NCI-H510A (cell line): ENCODE data around the gene SELL.
"Not testable (repeated sequence)": the region's sequence is repeated elsewhere in the genome, so short reads cannot be mapped to it uniquely, and the experiment has no call there.

Source experiments
- DNase-seq: peaks from one replicate; lab custom pipeline; 2025; lab: John Stamatoyannopoulos, UW

Gene SELL

GRCh38 chr1:169704797-169705196, 6.6 kb downstream of the SELL start:
- no peak for DNase-seq

- no peak for DNase-seq
Measured at GRCh38 chr1:169701261-169702005, 10.0 kb downstream of the SELL start.

- DNase-seq, result no peak
Measured at GRCh38 chr1:169699707-169700106, 11.7 kb downstream of the SELL start.

DNA sequence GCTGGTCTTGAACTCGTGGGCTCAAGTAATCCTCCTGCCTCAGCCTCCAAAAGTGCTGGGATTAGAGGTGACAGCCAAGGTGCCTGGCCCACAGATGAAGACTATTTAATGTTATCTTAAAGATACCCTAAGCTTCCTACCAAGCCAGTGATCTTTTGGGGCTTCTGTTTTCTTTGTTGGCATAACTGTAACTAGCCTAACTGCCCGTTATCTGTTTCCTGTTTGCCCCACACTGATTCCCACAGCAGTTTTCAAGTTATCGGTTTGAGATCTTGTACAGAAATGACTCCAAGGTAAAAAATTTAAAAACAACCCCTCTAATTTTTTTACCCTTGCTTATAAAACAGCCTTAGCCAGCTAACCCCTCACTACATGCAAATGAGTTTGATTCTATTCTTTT, 12.4 kb downstream of the SELL start:
- DNase-seq, result no peak

DNA sequence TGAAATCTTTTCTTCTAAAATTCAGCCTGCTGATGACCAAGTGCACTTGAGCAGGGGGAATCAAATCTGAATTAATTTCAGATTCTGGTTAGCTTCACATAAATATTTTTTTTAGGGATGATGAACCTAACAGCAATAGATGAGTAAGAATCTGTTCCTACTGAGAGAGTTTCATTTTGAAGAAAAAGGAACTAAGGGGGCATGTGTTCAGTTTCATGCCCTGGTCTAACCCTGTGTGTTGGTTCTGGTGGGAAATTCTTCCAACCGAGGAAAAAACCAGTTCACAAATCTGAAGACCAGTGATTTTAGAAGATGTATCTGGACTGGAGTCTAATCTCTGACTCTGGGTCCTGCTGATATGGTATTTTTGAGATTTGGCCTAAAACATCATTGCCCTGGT, 13.7 kb downstream of the SELL start:
- DNase-seq, result no peak

- DNase-seq, result no peak
Measured at GRCh38 chr1:169696273-169697100, 14.9 kb downstream of the SELL start.

GRCh38 chr1:169694304-169695075, 16.9 kb downstream of the SELL start:
- DNase-seq, result no peak

DNA sequence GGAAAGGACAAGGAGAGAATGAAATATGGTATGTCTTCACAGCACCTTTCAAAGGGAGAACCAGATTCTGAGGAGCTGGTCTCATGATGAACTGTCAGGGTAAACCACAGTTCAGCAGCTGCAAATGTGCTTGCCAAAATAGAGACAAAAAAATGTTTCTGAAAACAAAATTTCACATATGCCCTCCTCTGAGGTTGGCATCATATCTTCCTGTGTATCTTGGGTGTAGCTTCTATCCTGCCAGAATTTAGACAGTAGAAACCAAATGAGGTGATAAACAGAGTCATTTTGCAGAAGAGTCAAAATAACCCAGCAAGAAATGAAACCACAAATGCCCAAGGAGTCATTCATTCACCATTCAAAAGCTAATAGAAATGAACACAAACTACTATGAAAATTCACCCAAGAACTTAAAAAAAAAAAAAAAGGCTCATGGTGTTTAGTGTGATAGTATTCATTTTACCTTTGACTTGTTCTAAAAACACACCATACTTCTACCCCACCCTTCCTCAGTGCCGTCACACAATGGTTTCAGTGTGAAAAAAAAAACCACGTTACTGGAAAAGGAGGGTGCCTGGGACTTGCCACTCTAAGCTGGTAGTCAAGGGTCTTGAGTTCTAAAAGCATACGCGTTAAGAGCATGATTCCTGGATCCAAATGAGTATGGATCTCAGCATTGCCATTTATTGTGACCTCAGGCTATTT, 18.5 kb downstream of the SELL start:
- no peak for DNase-seq

DNA sequence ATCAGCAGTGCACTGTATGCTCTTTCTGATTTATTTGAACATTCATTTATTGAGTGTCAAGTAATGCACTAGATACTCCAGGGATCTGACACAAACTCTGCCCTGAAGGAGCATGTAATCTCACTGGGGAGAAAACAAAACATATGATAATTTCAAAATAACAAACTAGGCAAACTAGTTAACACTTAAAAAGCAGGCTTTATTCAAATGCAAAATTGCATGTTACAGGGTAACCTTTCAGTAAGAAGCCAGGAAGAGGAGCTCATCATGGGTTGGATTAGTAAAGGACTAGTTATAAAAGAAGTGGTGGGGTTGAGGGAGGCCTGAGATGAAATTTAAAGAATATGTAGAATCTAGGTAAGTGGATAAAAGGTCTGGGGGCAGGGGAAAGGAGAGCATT, 20.9 kb downstream of the SELL start:
- no peak for DNase-seq

DNA sequence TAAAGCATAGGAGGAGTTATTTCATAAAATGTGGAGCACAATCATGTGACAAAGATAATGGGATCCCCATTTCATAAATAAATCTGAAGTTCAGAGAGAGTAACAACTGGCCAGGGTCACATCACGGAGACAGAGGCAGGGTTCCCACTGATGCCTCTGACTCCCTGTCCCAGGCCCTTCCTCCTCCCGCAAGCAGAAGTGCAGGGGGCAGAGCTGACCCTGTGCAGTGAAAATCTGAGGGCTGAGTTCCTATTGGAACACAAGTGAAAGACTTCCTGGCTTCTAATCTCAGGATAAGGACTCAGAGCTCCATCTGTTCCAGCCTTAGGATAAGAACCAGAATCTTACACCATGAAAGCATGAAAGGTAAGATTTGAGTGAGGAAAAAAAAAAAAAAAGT, 22.0 kb downstream of the SELL start:
- no peak for DNase-seq

GRCh38 chr1:169688377-169688776, 23.0 kb downstream of the SELL start:
- DNase-seq, result not testable (repeated sequence)

- DNase-seq, result no peak
Measured at GRCh38 chr1:169683661-169684060, 27.8 kb downstream of the SELL start.

DNA sequence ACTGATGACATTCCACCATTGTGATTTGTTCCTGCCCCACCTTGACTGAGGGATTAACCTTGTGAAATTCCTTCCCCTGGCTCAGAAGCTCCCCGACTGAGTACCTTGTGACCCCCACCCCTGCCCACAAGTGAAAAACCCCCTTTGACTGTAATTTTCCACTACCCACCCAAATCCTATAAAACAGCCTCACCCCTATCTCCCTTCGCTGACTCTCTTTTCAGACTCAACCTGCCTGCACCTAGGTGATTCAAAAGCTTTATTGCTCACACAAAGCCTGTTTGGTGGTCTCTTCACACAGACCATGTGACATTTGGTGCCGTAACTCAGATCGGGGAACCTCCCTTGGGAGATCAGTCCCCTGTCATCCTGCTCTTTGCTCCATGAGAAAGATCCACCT, 28.3 kb downstream of the SELL start:
- not testable (repeated sequence) for DNase-seq

- DNase-seq, result no peak
Measured at GRCh38 chr1:169682071-169682470, 29.3 kb downstream of the SELL start.

- no peak for DNase-seq
Measured at GRCh38 chr1:169681140-169681539, 30.3 kb downstream of the SELL start.

DNA sequence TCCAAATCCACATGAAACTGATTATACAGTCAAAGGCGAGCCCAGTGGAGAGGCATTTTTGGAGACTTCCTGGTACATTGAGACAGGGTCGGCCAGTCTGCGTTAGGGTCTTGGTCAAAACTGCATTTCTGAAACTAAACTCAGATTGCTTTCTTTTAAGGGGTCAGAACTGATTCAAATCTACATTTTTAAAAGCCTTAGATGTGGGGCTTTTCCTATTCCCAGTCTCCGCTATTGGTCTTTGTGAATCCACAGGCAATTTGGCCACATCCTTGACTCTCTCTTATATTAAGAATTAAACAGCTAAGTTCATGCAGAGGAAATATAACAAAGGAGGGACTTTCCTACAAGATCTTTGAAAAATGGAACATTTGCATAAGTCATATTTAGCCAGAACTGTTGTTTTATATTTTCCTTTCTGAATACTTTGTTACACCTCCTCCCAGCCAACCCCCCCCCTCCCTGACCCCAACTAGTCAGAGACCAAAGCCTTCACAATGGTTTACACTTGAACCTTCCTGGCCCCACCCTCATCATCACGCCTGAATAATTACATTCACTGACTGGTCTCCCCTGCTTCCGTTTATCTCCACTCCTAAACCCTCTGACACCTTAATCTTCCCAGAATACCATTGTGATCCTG, 30.9 kb downstream of the SELL start:
- no peak for DNase-seq

GRCh38 chr1:169679692-169680091, 31.7 kb downstream of the SELL start:
- DNase-seq, result no peak

DNA sequence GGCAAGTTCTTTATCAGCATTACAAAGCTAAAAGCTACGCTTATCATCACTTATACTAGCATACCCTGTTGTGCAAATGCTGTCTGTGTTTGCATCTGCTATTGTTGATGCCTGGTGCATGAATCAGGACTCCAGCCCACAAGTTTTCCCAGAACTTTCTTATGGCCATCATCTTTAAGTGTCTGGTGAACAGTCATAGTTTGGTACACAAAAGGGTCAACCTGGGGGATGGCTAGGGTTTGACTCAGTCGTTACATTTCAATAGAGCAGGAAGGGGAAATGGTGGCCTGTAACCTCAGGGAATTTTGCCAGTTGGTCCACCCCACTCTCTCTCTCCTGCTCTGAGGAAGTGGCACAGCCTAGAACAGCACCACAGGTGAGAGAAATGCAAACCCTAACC, 35.4 kb downstream of the SELL start:
- no peak for DNase-seq

GRCh38 chr1:169670836-169671235, 40.6 kb downstream of the SELL start:
- no peak for DNase-seq

GRCh38 chr1:169670244-169670643, 41.2 kb downstream of the SELL start:
- not testable (repeated sequence) for DNase-seq
